C4-2B (cell line): ENCODE data around the gene NUSAP1.

ENCODE experiments used
- CTCF ChIP-seq: fragments of 450-650 bp; conservative IDR thresholded peaks from 2 replicates; pipeline ENCODE4 v1.5.1; 2017; ENCODE audit warnings: mild to moderate bottlenecking
- ZFX ChIP-seq: fragments of 450-650 bp; IDR thresholded peaks from 2 replicates; pipeline ENCODE4 v1.6.1; 2017

GRCh38 chr15:41289953-41290352 is 42.7 kb upstream of the NUSAP1 start:
- TF ChIP-seq CTCF: no peak
- TF ChIP-seq ZFX: no peak
